GM21529 (cell line): ENCODE measurements around the gene FEZ2.

Experiments
- ATAC-seq: cut with Tn5 transposase; IDR thresholded peaks from one replicate; pipeline ENCODE4 v1.9.1; 2021; ENCODE audit not compliant: unreplicated experiment

FEZ2 gene

GRCh38 chr2:36562973-36563532 lies 34.9 kb downstream of the FEZ2 start:
- ATAC-seq: no peak

- ATAC-seq: no peak
Measured at GRCh38 chr2:36562240-36562639, 35.7 kb downstream of the FEZ2 start.

- no peak for ATAC-seq
Measured at GRCh38 chr2:36561237-36561944, 36.6 kb downstream of the FEZ2 start.

GRCh38 chr2:36560726-36561125 lies 37.2 kb downstream of the FEZ2 start:
- ATAC-seq: no peak

GRCh38 chr2:36559221-36559942 lies 38.6 kb downstream of the FEZ2 start:
- ATAC-seq: no peak

- no peak for ATAC-seq
Measured at GRCh38 chr2:36556842-36557241, 41.1 kb downstream of the FEZ2 start.

GRCh38 chr2:36555789-36556188 lies 42.2 kb downstream of the FEZ2 start:
- ATAC-seq: no peak

GRCh38 chr2:36554531-36554930 lies 43.4 kb downstream of the FEZ2 start:
- no peak for ATAC-seq

- ATAC-seq: no peak
Measured at GRCh38 chr2:36553683-36554082, 44.3 kb downstream of the FEZ2 start.

- no peak for ATAC-seq
Measured at GRCh38 chr2:36550006-36550405, 48.0 kb downstream of the FEZ2 start.

GRCh38 chr2:36549165-36549574 lies 48.8 kb downstream of the FEZ2 start:
- ATAC-seq: no peak

- ATAC-seq: no peak
Measured at GRCh38 chr2:36547906-36548305, 50.1 kb downstream of the FEZ2 start.

GRCh38 chr2:36545871-36546416 lies 52.0 kb downstream of the FEZ2 start:
- no peak for ATAC-seq

- no peak for ATAC-seq
Measured at GRCh38 chr2:36544638-36545338, 53.2 kb downstream of the FEZ2 start.

GRCh38 chr2:36541891-36542595 lies 55.9 kb downstream of the FEZ2 start:
- ATAC-seq: no peak

GRCh38 chr2:36540986-36541754 lies 56.8 kb downstream of the FEZ2 start:
- no peak for ATAC-seq

GRCh38 chr2:36539631-36540030 lies 58.3 kb downstream of the FEZ2 start:
- peak; percentile 56 for ATAC-seq

- ATAC-seq: no peak
Measured at GRCh38 chr2:36538335-36538734, 59.6 kb downstream of the FEZ2 start.

- ATAC-seq: no peak
Measured at GRCh38 chr2:36536776-36537175, 61.2 kb downstream of the FEZ2 start.

- no peak for ATAC-seq
Measured at GRCh38 chr2:36535099-36535498, 62.9 kb downstream of the FEZ2 start.
